Breast epithelium (tissue), 3 donors: ENCODE results near the gene PPFIA2.

ENCODE experiments used
- POLR2A ChIP-seq: fragments of 450-650 bp; IDR thresholded peaks from one replicate; pipeline ENCODE4 v1.6.1; 2016; ENCODE audit warnings: antibody characterized with exemption, mild to moderate bottlenecking, moderate library complexity
- POLR2AphosphoS5 ChIP-seq, 3 donors: sonication (generic); formaldehyde crosslinking; IDR thresholded peaks; one replicate each; pipeline ENCODE4 v1.6.1; 2017; ENCODE audit warnings: antibody characterized with exemption in 3 of 3
- TF ChIP-seq, protein P1 (sequence below), 3 donors: fragments of 450-650 bp; IDR thresholded peaks; one replicate each; pipeline ENCODE4 v1.5.1; 2016 to 2017; ENCODE audit warnings: antibody characterized with exemption in 3 of 3, mild to moderate bottlenecking in 3 of 3, moderate library complexity in 3 of 3

DNA sequence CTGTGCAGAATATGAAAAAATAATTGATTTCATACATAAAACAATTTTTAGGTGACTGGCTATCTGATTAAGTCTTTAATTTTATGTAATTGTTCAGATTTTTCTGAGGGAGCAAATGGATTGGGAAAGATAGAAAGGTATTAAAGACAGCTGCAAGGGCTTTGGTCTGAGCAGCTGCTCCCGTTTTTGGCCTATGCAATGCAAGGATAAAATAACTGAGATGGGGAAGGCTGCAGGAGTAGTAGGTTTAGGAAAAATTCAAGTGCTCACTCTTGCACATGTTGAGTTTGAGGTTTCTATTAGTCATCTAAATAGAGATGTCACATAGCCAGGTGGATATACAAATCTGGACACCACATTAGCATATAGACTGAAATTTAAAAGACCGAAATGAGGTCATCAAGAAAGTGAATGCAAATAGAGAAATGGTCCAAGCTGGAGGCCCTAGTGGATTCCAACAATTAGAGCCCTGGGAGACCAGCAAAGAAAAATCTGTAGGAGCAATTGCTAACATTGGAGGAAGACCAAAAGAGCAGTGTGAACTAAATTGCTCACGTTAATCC lies 144.0 kb downstream of the PPFIA2 start:
- TF ChIP-seq, protein P1, sequence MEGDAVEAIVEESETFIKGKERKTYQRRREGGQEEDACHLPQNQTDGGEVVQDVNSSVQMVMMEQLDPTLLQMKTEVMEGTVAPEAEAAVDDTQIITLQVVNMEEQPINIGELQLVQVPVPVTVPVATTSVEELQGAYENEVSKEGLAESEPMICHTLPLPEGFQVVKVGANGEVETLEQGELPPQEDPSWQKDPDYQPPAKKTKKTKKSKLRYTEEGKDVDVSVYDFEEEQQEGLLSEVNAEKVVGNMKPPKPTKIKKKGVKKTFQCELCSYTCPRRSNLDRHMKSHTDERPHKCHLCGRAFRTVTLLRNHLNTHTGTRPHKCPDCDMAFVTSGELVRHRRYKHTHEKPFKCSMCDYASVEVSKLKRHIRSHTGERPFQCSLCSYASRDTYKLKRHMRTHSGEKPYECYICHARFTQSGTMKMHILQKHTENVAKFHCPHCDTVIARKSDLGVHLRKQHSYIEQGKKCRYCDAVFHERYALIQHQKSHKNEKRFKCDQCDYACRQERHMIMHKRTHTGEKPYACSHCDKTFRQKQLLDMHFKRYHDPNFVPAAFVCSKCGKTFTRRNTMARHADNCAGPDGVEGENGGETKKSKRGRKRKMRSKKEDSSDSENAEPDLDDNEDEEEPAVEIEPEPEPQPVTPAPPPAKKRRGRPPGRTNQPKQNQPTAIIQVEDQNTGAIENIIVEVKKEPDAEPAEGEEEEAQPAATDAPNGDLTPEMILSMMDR (IDR thresholded peaks at IDR 0.05): no peak
- TF ChIP-seq POLR2A (no peak), POLR2AphosphoS5 (IDR thresholded peaks at IDR 0.05) (no peak)
